KMS-11 (cell line): Measurements from ENCODE around the gene BACH1.

Source experiments
- H2AFZ ChIP-seq: fragments of 200-600 bp; sonication (generic); 2 replicates; pipeline ENCODE4 v1.6.1; 2016; ENCODE audit warnings: antibody characterized with exemption, mixed run types, low read depth
- H3K27ac ChIP-seq: fragments of 200-600 bp; sonication (generic); 2 replicates; pipeline ENCODE4 v1.6.1; 2016; ENCODE audit warnings: mild to moderate bottlenecking, mixed run types
- H3K27me3 ChIP-seq: fragments of 200-600 bp; sonication (generic); 2 replicates; pipeline ENCODE4 v1.6.1; 2017; ENCODE audit warnings: mild to moderate bottlenecking, low read depth, mixed run types, moderate library complexity; ENCODE audit not compliant: insufficient read depth
- H3K36me3 ChIP-seq: fragments of 200-600 bp; sonication (generic); 2 replicates; pipeline ENCODE4 v1.6.1; 2017; ENCODE audit warnings: mild to moderate bottlenecking, mixed run types; ENCODE audit not compliant: insufficient read depth
- H3K4me1 ChIP-seq: fragments of 200-600 bp; sonication (generic); 2 replicates; pipeline ENCODE4 v1.6.1; 2016; ENCODE audit warnings: mild to moderate bottlenecking, low read depth, mixed run types; ENCODE audit not compliant: poor library complexity, severe bottlenecking
- H3K4me2 ChIP-seq: fragments of 200-600 bp; sonication (generic); 2 replicates; pipeline ENCODE4 v1.7.0; 2016; ENCODE audit warnings: mild to moderate bottlenecking, mixed run types
- H3K4me3 ChIP-seq: fragments of 200-600 bp; sonication (generic); IDR thresholded peaks from 2 replicates; pipeline ENCODE4 v1.6.1; 2017; ENCODE audit warnings: low read depth, low read length, mixed read lengths; ENCODE audit not compliant: insufficient read depth
- H3K79me2 ChIP-seq: fragments of 200-600 bp; sonication (generic); 2 replicates; pipeline ENCODE4 v1.6.1; 2016; ENCODE audit warnings: low read depth, mixed run types; ENCODE audit not compliant: insufficient read depth
- H3K9ac ChIP-seq: fragments of 200-600 bp; sonication (generic); 2 replicates; pipeline ENCODE4 v1.6.1; 2016; ENCODE audit warnings: mild to moderate bottlenecking, mixed run types
- H4K20me1 ChIP-seq: fragments of 200-600 bp; sonication (generic); 2 replicates; pipeline ENCODE4 v1.6.1; 2016; ENCODE audit warnings: mild to moderate bottlenecking, mixed run types; ENCODE audit not compliant: insufficient read depth
- TF ChIP-seq, protein P1 (sequence below): fragments of 200-600 bp; sonication (generic); conservative IDR thresholded peaks from 2 replicates; pipeline ENCODE4 v1.6.1; 2017; ENCODE audit warnings: low read depth, mild to moderate bottlenecking, antibody characterized with exemption, low read length, moderate library complexity, mixed read lengths

Gene BACH1

DNA sequence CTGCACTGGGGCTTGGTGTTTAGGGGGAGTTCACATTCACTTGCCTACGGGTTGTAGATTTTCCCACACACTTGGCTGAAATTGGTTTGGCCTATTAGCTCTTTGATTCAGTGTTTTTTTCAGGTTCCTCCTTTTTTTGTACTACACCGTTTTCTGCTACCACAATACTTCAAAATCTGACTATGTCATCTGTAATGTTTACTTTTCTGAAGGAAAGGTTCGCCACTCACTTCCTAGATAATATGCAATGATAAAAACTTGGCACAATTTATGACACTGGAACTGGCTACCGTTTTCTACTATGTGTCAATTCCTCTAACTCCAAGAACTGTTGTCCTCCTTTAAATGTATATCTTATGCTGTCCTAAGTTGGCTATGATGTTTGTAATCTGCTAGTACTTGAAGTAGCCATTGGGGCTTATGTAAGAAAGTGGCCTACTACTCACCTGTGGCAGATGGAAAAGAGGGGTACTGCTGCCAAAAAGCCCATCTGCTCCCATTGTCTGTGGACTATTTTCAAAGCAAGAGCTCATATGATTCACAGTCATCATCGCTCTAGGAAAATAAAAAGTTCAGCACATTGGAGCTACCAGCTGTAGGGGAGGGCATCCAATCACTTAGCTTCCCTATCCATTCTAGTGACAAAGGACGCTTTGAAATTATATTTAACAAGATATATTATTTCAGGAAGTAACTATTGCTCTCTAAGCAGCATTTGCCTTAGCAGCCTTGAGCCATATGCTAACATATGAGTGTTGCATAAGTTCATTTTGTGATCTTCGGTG, 42.4 kb upstream of the BACH1 start:
- Histone ChIP-seq H3K9ac (no peak overlapping the region), H4K20me1 (no peaks in the 10 kb centered on the region), H3K4me1 (peaks cover 13% of the 10 kb centered on the region), H3K4me3 (no peak overlapping the region), H3K36me3 (no peaks in the 10 kb centered on the region), H2AFZ (no peak overlapping the region), H3K4me2 (no peak overlapping the region), H3K79me2 (no peaks in the 10 kb centered on the region), H3K27me3 (no peaks in the 10 kb centered on the region), H3K27ac (no peak overlapping the region)
- TF ChIP-seq, protein P1, sequence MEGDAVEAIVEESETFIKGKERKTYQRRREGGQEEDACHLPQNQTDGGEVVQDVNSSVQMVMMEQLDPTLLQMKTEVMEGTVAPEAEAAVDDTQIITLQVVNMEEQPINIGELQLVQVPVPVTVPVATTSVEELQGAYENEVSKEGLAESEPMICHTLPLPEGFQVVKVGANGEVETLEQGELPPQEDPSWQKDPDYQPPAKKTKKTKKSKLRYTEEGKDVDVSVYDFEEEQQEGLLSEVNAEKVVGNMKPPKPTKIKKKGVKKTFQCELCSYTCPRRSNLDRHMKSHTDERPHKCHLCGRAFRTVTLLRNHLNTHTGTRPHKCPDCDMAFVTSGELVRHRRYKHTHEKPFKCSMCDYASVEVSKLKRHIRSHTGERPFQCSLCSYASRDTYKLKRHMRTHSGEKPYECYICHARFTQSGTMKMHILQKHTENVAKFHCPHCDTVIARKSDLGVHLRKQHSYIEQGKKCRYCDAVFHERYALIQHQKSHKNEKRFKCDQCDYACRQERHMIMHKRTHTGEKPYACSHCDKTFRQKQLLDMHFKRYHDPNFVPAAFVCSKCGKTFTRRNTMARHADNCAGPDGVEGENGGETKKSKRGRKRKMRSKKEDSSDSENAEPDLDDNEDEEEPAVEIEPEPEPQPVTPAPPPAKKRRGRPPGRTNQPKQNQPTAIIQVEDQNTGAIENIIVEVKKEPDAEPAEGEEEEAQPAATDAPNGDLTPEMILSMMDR, result no peak

DNA sequence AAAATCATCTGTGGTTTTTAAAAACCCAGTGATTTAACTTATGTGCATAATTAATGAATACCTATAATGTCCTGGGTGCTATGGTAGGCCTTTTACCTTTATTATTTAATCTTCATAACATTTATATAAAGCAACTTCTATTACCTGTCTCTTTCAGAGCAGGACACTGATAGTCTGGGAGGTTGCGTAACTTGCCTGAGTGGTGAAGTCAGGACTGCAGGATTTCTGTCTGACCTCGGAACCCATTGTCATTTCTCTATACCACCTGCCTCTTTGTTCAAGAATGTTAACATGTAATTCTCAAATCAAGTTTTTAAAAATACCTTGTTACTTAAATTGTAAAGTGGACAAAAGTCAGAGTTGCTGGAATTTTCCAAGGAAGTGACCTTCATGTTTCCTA, 41.0 kb upstream of the BACH1 start:
- no peak overlapping the region for H3K9ac ChIP-seq
- no peak overlapping the region for H3K27ac ChIP-seq

DNA sequence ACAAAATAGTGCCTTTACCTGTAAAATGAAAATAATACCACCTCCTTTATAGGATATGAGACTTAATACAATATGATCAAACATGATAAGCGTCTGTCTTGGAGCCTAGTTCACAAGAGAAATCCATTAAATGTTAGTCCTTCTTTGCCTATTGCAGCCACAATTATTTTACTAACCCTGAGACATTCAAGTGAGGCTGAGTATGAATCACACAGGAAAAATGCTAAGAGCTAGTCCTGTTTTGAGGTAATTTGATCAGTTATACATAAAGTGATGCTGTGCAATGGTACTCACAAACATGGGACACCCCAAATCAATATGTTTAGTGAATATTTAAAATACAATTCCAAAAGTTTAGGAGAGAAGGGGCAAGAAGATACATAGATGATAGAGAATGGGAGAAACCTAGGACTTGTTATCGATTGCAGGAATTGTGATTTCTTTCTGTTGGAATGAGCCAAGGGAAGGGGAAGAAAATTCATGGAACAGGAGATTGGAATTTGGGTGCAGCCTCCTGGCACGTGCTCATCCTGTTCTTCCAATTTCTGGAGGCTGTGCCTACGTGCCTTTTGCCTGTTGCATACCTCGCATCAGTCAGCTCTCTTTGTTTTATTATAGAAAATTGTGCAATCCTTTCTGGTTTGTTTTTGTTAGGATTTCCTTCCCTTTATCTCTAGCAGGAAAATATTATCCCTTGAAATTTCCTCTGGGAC, 39.9 kb upstream of the BACH1 start:
- TF ChIP-seq, protein P1, result no peak

More for the DNA sequence above, 41.0 kb upstream of the BACH1 start:
- Histone ChIP-seq H4K20me1 (no peaks in the 10 kb centered on the region), H3K79me2 (no peaks in the 10 kb centered on the region), H3K4me3 (no peak overlapping the region), H3K4me1 (peaks cover 13% of the 10 kb centered on the region), H3K4me2 (no peak overlapping the region), H3K36me3 (no peaks in the 10 kb centered on the region), H3K27me3 (no peaks in the 10 kb centered on the region), H2AFZ (no peak overlapping the region)
- TF ChIP-seq, protein P1, result no peak

DNA sequence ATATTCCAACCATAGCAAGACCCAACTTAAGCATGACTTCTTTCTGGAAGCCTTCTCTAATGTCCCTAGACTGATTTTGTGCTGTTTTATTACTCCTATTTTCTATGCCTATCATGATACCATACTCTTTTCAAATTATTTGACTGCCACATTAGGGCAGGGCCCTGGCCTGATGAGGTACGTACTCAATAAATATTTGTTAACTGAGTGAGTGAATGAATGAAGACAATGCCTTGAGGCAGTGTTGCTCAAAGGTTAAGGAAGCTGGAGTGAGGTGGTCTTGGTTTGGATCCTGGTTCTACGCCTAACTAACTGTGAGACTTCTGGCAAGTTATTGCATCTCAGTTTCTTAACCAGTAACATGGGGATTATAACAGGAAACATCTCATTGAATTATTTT, 38.3 kb upstream of the BACH1 start:
- Histone ChIP-seq H3K4me3 (no peak overlapping the region), H3K27ac (no peak overlapping the region), H2AFZ (no peak overlapping the region), H3K36me3 (no peaks in the 10 kb centered on the region), H3K4me2 (no peak overlapping the region), H4K20me1 (no peaks in the 10 kb centered on the region), H3K27me3 (no peaks in the 10 kb centered on the region), H3K4me1 (peaks cover 7% of the 10 kb centered on the region), H3K79me2 (no peaks in the 10 kb centered on the region), H3K9ac (no peak overlapping the region)
- TF ChIP-seq, protein P1, result no peak

More for the DNA sequence above, 39.9 kb upstream of the BACH1 start:
- Histone ChIP-seq H3K4me3 (no peak overlapping the region), H3K79me2 (no peaks in the 10 kb centered on the region), H2AFZ (no peak overlapping the region), H3K36me3 (no peaks in the 10 kb centered on the region), H3K4me2 (no peak overlapping the region), H4K20me1 (no peaks in the 10 kb centered on the region), H3K9ac (no peak overlapping the region), H3K4me1 (peaks cover 13% of the 10 kb centered on the region), H3K27me3 (no peaks in the 10 kb centered on the region), H3K27ac (no peak overlapping the region)
